Activated CD4-positive, alpha-beta memory T cell treated with anti-CD3 and anti-CD28 coated beads for 36 hours (primary cell): ENCODE measurements around the gene PROS1. TPM values are rescaled to one million over a fixed set of nuclear protein-coding genes. Genes with fewer than 3 reads are reported as not detected.
A peak's percentile ranks its signal among the peaks of the same experiment; 100 is the strongest.

Source experiments
- CTCF ChIA-PET: fragments of 350-600 bp; sonication (Branson Sonifier 250); formaldehyde crosslinking; loops from one replicate; lab custom pipeline; 2021; ENCODE audit warnings: antibody characterized with exemption, inconsistent platforms; lab: Charles Lee
- POLR2A ChIA-PET: fragments of 350-600 bp; sonication (Branson Sonifier 250); formaldehyde crosslinking; loops from one replicate; lab custom pipeline; 2021; ENCODE audit warnings: antibody characterized with exemption; lab: Charles Lee
- DNase-seq: peaks from one replicate; pipeline ENCODE4 v3.0.0-alpha.2; 2020
- H3K27ac Mint-ChIP-seq: one replicate; pipeline ENCODE4 v1.8.0; 2021; ENCODE audit warnings: mixed read lengths
- H3K27me3 Mint-ChIP-seq: one replicate; pipeline ENCODE4 v1.8.0; 2021; ENCODE audit warnings: mixed read lengths
- H3K36me3 Mint-ChIP-seq: one replicate; pipeline ENCODE4 v1.8.0; 2021; ENCODE audit warnings: mixed read lengths
- H3K4me1 Mint-ChIP-seq: one replicate; pipeline ENCODE4 v1.8.0; 2021; ENCODE audit warnings: low read depth, mixed read lengths
- H3K4me3 Mint-ChIP-seq: one replicate; pipeline ENCODE4 v1.8.0; 2021; ENCODE audit warnings: mild to moderate bottlenecking, mixed read lengths
- H3K9me3 Mint-ChIP-seq: one replicate; pipeline ENCODE4 v1.8.0; 2021; ENCODE audit warnings: mixed read lengths
- intact Hi-C: fragments of 100-400 bp; cut with micrococcal nuclease; formaldehyde crosslinking; loops from one replicate; pipeline ENCODE4 v1.15.1; 2023
- total RNA-seq, 2 experiments: library from RNA; stranded (reverse); gene quantifications; one replicate each; pipeline ENCODE4 v1.2.3, GENCODE V29; 2021

The PROS1 gene
- 1 to 10 TPM in 1 of 2 experiments, under 1 TPM in 1; 0.82 to 1.7 TPM for total RNA-seq

DNA sequence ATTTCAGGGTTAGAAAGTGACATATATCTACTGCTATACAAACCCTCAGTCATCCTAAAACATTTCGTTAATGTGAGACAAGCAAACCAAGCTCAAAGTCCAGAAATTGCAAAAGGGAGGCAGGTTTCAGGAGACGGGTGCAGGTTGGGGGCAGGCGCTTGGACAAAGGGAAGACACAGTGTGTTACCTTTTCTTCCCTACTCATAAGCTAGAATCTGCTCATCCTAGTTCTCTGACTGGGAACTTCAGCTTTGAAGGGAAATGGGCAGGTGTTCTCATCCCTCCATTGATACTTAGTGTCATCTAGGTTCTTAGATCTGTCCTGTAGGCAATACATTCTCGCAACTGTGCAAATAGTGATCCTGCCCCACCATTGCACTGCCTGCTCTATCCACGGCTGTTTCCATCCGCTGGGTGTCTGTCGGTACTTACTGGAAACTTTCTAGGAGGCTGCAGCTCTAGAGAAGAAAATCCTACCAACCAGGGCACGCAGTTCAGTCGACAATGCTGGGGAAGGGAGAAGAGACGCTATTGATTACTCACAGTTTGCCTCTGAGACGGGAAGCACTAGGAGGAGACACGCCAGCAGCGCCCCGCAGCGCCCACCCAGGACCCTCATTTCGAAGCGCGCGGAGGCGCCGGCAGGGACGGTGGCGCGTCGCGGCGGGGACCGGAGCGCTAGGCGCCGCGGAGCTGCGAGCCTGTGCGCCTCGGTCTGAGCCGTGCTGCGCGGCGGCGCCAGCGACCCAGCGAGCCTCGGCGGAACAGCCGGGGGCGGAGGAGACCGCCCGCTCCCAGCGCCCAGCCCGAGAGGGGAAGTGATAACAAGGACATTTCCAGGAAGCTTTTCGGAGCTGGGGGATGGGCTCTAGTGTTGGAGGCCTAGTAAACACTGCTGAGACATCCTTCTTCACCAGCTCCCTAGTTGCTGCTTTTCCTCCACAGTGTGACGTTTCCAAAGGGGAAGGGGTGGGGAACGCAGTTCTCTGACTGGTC lies at the start of gene PROS1:
PROS1 (minus strand) TSS at position 766 of the 996 bp plus-strand sequence; CDS start at position 619, 147 bp downstream.
- peaks cover 10% of the 10 kb centered on the region for H3K4me1 Mint-ChIP-seq
- ChIA-PET POLR2A (no interaction called here), CTCF (interaction anchor here (0.8 to 2.1 kb wide), 4 partner anchors 34 to 96 kb away, joined by 3 to 6 read pairs (median 4); no protein-coding TSS in a partner anchor)
- H3K4me3 Mint-ChIP-seq: peak within 1 kb of the TSS; percentile 75
- H3K27me3 Mint-ChIP-seq: peaks cover 11% of the 10 kb centered on the region
- H3K9me3 Mint-ChIP-seq: no peaks in the 10 kb centered on the region
- intact Hi-C loops: loop anchor here (1.0 kb wide), 1 partner anchor 38 kb away; no protein-coding TSS in a partner anchor
- peak within 1 kb of the TSS; percentile 70 for H3K27ac Mint-ChIP-seq
- H3K36me3 Mint-ChIP-seq: no peaks in the 10 kb centered on the region
- DNase-seq: peak; percentile 74

DNA sequence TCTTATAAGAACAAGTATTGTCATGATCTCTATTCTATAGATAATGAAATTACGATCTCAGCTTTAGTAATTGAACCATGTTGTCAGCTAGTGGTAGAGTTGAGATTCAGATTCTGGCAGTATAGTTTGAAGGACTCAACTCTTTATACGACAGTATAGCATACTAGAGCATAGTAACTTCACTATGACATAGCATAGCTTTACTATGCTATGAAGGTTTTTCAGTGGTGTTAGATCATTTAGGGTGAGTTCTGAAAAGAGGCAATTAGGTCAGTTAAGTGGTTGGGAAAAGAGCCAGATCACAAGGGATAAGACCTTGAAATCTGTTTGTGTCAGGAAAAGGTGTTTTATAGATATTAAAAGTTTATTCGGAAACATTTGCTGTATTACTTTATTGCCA lies 46.6 kb upstream of the PROS1 start:
- intact Hi-C loops: no loop called here
- Mint-ChIP-seq H3K27me3 (no peaks in the 10 kb centered on the region), H3K9me3 (no peaks in the 10 kb centered on the region), H3K4me1 (no peaks in the 10 kb centered on the region), H3K36me3 (no peaks in the 10 kb centered on the region), H3K4me3 (no peak overlapping the region), H3K27ac (no peak overlapping the region)
- no peak for DNase-seq
- CTCF ChIA-PET: no interaction called here
- POLR2A ChIA-PET: no interaction called here

DNA sequence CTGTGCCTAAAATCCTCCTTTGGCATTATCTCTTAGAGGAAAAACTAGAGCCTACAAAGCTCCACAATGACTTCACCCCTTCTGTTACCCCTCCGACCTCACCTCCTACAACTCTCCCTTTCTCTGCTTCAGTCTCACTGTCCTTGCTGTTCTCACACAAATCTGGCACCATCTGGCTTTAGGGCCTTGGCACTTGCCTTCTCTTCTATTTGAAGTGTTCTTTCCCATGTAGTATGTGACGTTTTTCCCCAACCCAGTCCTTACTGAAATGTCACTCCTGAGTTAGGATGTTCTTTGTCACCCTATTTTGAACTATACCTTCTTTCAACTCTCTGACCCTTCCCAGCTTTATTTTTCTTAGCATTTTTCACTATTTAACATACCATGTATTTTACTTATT lies 46.0 kb upstream of the PROS1 start:
- ChIA-PET CTCF (no interaction called here), POLR2A (no interaction called here)
- no peak overlapping the region for H3K27ac Mint-ChIP-seq

DNA sequence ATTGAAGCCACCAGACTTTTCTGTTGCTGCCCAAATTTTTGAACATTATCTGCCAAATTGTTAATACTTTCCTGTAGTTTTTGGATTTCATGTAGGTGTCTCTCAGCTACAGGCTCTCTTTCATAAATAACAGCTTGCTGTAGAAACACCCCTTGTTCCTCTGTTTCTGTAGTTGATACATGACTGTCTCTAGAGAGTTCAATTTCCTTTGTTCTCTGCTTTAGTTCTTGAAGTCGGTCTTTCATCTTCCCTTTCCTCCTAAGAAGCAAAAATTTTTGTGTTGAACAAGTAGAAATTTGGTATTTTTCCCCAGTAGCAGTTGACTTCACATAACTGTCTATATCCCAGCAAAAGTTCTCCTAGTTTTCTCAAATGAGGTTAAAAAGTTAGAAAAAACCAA lies 41.3 kb upstream of the PROS1 start:
- H3K36me3 Mint-ChIP-seq: peaks cover 12% of the 10 kb centered on the region
- H3K27ac Mint-ChIP-seq: no peak overlapping the region
- DNase-seq: no peak
- H3K27me3 Mint-ChIP-seq: no peaks in the 10 kb centered on the region
- intact Hi-C loops: no loop called here
- no peak overlapping the region for H3K4me3 Mint-ChIP-seq
- no peaks in the 10 kb centered on the region for H3K9me3 Mint-ChIP-seq
- peaks cover 28% of the 10 kb centered on the region for H3K4me1 Mint-ChIP-seq
- ChIA-PET POLR2A (no interaction called here), CTCF (interaction anchor here (1.3 to 1.4 kb wide), 2 partner anchors 10 to 22 kb away, joined by 3 read pairs; no protein-coding TSS in a partner anchor)

More for the DNA sequence above, 46.0 kb upstream of the PROS1 start:
- peaks cover 5% of the 10 kb centered on the region for H3K36me3 Mint-ChIP-seq
- H3K9me3 Mint-ChIP-seq: no peaks in the 10 kb centered on the region
- intact Hi-C loops: no loop called here
- no peak overlapping the region for H3K4me3 Mint-ChIP-seq
- H3K27me3 Mint-ChIP-seq: no peaks in the 10 kb centered on the region
- H3K4me1 Mint-ChIP-seq: peaks cover 5% of the 10 kb centered on the region
- no peak for DNase-seq

DNA sequence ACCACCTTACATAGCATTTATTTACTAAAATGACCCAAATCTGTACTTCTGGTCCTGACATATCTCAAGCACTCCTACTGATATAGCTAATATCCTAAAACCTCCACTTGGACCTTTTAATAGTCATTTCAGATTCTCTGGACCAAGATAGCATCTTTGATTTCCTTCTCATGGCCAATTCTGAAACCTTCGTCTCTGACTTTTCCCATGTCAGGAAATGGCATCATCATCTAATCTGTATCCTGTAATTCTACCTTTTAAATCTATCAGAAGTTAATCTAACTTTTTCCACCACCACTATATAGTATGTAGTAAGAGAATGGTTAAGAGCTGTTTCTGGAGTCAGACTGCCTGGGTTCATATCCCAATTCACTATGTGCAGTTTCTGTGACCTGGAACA lies 38.5 kb upstream of the PROS1 start:
- DNase-seq: no peak

DNA sequence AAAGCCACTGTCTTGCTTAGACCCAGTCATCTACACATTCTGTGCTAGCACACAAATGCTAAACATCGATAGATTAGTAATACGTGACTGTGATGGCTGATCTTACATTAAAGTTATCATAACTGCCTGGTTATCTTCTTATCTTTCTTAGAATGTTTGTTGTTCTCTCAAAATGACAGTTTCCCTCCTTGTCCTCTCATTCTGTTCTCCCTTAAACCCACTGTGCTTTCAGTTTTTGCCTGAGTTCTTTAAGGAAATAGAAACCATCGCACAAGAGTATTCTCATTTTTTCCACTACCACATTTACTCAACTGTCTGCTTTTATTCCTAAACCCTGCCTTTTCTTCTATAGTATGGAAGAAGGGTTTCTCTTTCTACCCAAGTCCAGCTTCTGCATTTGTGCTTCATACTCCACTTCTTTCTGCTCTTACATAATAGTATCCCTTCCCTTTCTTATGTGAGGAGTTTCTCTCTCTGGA lies 37.6 kb upstream of the PROS1 start:
- CTCF ChIA-PET: interaction anchor here (1.7 to 2.1 kb wide), 2 partner anchors 52 to 55 kb away, joined by 7 to 12 read pairs; partner anchors contain the start of genes DHFR2 and NSUN3
- intact Hi-C loops: loop anchor here (1.0 kb wide), 4 partner anchors 31 to 55 kb away; partner anchors contain the start of genes ARL13B, DHFR2 and PROS1
- H3K36me3 Mint-ChIP-seq: peaks cover 15% of the 10 kb centered on the region
- H3K4me3 Mint-ChIP-seq: no peak overlapping the region
- POLR2A ChIA-PET: interaction anchor here (1.7 kb wide), 1 partner anchor 52 kb away, joined by 5 read pairs; the partner anchor contains the start of genes DHFR2 and NSUN3
- no peaks in the 10 kb centered on the region for H3K9me3 Mint-ChIP-seq
- no peaks in the 10 kb centered on the region for H3K27me3 Mint-ChIP-seq
- H3K27ac Mint-ChIP-seq: peak overlapping the region; percentile 69
- no peak for DNase-seq
- H3K4me1 Mint-ChIP-seq: peaks cover 38% of the 10 kb centered on the region

More for the DNA sequence above, 38.5 kb upstream of the PROS1 start:
- no peaks in the 10 kb centered on the region for H3K27me3 Mint-ChIP-seq
- peak overlapping the region; percentile 69 for H3K27ac Mint-ChIP-seq
- intact Hi-C loops: no loop called here
- CTCF ChIA-PET: interaction anchor here (1.7 kb wide), 1 partner anchor 54 kb away, joined by 7 read pairs; no protein-coding TSS in a partner anchor
- peaks cover 36% of the 10 kb centered on the region for H3K4me1 Mint-ChIP-seq
- no peak overlapping the region for H3K4me3 Mint-ChIP-seq
- POLR2A ChIA-PET: interaction anchor here (1.7 kb wide), 1 partner anchor 51 kb away, joined by 5 read pairs; the partner anchor contains the start of genes DHFR2 and NSUN3
- H3K36me3 Mint-ChIP-seq: peaks cover 13% of the 10 kb centered on the region
- no peaks in the 10 kb centered on the region for H3K9me3 Mint-ChIP-seq

DNA sequence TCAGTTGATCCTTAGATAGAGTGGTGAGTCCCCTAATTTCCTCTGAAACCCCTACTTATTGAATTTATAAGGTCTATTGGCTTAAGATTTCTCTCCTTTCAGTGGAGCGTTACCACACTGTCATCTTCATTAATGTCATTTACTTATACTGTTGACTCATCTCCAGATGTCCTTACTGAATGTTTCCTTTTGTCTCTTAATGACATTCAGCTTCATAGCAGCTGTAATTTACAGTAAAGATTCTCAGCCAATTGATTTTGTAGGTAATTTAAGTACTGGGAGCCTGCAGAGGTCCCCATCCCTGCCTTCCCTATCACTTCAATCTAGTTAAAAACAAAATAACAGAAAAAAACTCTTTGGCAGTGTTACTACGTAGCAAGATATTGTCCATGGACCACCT lies 35.9 kb upstream of the PROS1 start:
- peaks cover 32% of the 10 kb centered on the region for H3K4me1 Mint-ChIP-seq
- H3K9me3 Mint-ChIP-seq: no peaks in the 10 kb centered on the region
- no peaks in the 10 kb centered on the region for H3K27me3 Mint-ChIP-seq
- ChIA-PET POLR2A (interaction anchor here (1.2 kb wide), 1 partner anchor 53 kb away, joined by 3 read pairs; the partner anchor contains the start of genes DHFR2 and NSUN3), CTCF (interaction anchor here (1.0 to 2.1 kb wide), 3 partner anchors 28 to 60 kb away, joined by 3 to 12 read pairs (median 5); partner anchors contain the start of genes DHFR2 and NSUN3)
- no peak overlapping the region for H3K4me3 Mint-ChIP-seq
- peaks cover 10% of the 10 kb centered on the region for H3K36me3 Mint-ChIP-seq
- DNase-seq: no peak
- H3K27ac Mint-ChIP-seq: no peak overlapping the region
- intact Hi-C loops: loop anchor here (10.0 kb wide), 1 partner anchor 235 kb away; no protein-coding TSS in a partner anchor

DNA sequence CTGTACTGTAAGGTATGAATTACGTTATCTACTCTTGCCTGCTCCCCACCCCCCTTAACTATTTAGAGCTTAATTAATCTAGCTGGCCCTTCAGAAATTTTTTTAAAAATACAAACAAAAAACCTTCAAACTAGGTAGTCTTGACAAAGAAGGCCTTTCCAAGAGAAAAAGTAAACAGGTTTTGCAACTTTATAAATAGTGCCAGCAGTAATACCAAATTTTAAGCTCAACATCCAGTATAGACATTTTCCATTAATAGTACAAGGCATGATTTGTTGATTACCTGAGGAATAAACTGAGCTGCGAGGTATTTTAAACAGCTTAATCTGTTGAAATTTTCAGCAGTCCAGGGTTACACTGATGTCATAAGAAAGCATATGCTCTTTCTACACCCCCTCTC lies 34.6 kb upstream of the PROS1 start:
- H3K4me3 Mint-ChIP-seq: no peak overlapping the region
- peaks cover 33% of the 10 kb centered on the region for H3K4me1 Mint-ChIP-seq
- H3K36me3 Mint-ChIP-seq: peaks cover 6% of the 10 kb centered on the region
- no peak for DNase-seq
- intact Hi-C loops: loop anchor here (10.0 kb wide), 1 partner anchor 237 kb away; no protein-coding TSS in a partner anchor
- H3K9me3 Mint-ChIP-seq: no peaks in the 10 kb centered on the region
- ChIA-PET CTCF (interaction anchor here (0.6 to 1.6 kb wide), 4 partner anchors 23 to 61 kb away, joined by 3 to 11 read pairs (median 4); partner anchors contain the start of gene PROS1), POLR2A (no interaction called here)
- H3K27me3 Mint-ChIP-seq: no peaks in the 10 kb centered on the region
- no peak overlapping the region for H3K27ac Mint-ChIP-seq

DNA sequence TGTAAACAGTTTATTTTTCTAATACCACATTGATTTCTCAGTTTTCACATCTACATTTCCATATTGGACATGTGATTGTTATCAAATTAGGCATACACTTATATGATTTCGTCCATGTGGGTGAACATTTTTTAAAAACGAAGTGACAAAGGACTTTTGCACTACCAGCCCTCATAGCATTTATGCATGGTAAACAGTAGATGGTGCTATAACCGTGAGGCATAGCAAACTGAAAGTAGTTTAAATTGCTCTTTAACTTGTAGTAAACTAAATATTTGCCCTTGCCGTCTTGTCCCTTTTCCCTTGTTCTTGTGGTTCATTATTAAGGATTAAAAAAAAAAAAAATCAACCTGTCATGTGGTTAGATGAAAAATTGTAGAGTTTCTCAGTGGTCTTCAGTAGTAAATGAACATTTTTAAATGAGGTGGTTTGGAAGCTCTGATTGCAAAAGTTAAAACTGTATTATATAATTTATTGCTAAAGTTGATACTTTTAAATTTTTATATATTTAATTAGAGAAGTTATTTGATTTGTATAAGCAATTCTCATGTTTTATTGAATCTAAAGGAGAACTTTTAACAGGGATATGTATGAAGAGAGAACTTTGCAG lies 30.7 kb upstream of the PROS1 start:
- Mint-ChIP-seq H3K36me3 (peaks cover 3% of the 10 kb centered on the region), H3K9me3 (no peaks in the 10 kb centered on the region), H3K27ac (no peak overlapping the region), H3K4me3 (peak overlapping the region; percentile 9), H3K27me3 (no peaks in the 10 kb centered on the region), H3K4me1 (peaks cover 10% of the 10 kb centered on the region)
- no peak for DNase-seq
- ChIA-PET CTCF (interaction anchor here (0.7 to 3.7 kb wide), 6 partner anchors 10 to 245 kb away, joined by 3 to 52 read pairs (median 4); no protein-coding TSS in a partner anchor), POLR2A (no interaction called here)
- intact Hi-C loops: loop anchor here (1.0 to 10.0 kb wide), 3 partner anchors 65 to 240 kb away; no protein-coding TSS in a partner anchor

DNA sequence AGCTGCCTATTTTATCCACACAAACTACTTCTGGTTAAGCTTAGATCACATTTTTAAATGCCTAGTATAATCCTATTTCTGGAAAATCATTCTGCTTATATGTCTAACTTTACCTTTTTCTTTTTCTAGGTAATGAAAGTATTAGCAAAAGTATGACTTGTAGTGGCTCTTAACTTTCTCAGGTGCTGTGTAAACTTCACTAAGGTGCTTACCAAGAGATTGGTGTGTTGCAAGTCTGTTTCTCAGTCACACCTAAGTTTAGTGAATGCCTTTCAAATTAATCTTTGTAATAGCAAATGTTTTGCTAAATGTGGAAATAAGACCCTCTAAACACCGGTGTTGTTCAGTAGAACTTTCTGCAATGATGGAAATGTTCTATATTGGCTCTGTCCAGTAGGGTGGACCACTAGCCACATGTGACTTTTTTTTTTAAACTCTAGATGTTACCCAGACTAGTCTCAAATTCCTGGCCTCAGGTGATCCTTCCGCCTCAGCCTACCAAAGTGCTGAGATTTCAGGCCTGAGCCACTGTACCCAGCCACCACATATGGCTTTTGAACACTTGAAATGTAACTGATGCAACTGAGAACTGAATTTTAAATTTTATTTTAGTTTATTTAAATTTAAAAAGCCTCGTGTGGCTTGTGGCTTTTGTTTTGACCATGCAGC lies 28.3 kb upstream of the PROS1 start:
- Mint-ChIP-seq H3K36me3 (peaks cover 2% of the 10 kb centered on the region), H3K27me3 (no peaks in the 10 kb centered on the region), H3K9me3 (no peaks in the 10 kb centered on the region), H3K27ac (no peak overlapping the region), H3K4me1 (peaks cover 5% of the 10 kb centered on the region), H3K4me3 (no peak overlapping the region)
- ChIA-PET CTCF (interaction anchor here (1.0 to 4.3 kb wide), 3 partner anchors 20 to 69 kb away, joined by 4 to 52 read pairs (median 21); no protein-coding TSS in a partner anchor), POLR2A (no interaction called here)
- DNase-seq: no peak
- intact Hi-C loops: loop anchor here (10.0 kb wide), 1 partner anchor 243 kb away; no protein-coding TSS in a partner anchor
